GM10248 (cell line): Measurements from ENCODE around the gene BANP.
"Not testable (repeated sequence)": the region's sequence is repeated elsewhere in the genome, so short reads cannot be mapped to it uniquely, and the experiment has no call there.

ENCODE experiments used
- CTCF ChIA-PET: fragments of 300-600 bp; sonication (Branson Sonifier 250); formaldehyde crosslinking; extraction: SDS; loops from one replicate; lab custom pipeline; 2021; ENCODE audit warnings: antibody characterized with exemption; lab: Yijun Ruan, JAX
- POLR2A ChIA-PET: fragments of 350-650 bp; sonication (Branson Sonifier 250); formaldehyde crosslinking; extraction: SDS; loops from one replicate; lab custom pipeline; 2020; ENCODE audit warnings: antibody characterized with exemption; lab: Yijun Ruan, JAX
- DNase-seq: peaks from one replicate; pipeline ENCODE4 v3.0.0; 2012; ENCODE audit errors: extremely low spot score
- CTCF ChIP-seq: IDR thresholded peaks from 2 replicates; pipeline ENCODE4 v1.5.1; 2012; ENCODE audit warnings: mild to moderate bottlenecking, low read depth; ENCODE audit errors: extremely low read depth, missing control alignments, control extremely low read depth

The BANP gene

GRCh38 chr16:88014252-88014781 is 63.1 kb downstream of the BANP start:
- no peak for TF ChIP-seq CTCF
- POLR2A ChIA-PET: no interaction called here

GRCh38 chr16:88014954-88015805 is 63.9 kb downstream of the BANP start:
- no peak for DNase-seq
- ChIA-PET CTCF (no interaction called here), POLR2A (no interaction called here)
- no peak for TF ChIP-seq CTCF

More at GRCh38 chr16:88014252-88014781, 63.1 kb downstream of the BANP start:
- CTCF ChIA-PET: no interaction called here
- no peak for DNase-seq

- CTCF ChIA-PET: no interaction called here
- POLR2A ChIA-PET: no interaction called here
- DNase-seq: no peak
- no peak for TF ChIP-seq CTCF
Measured at GRCh38 chr16:88015806-88016140, 64.5 kb downstream of the BANP start.

- CTCF ChIA-PET, DNase-seq, POLR2A ChIA-PET: not testable (repeated sequence)
Measured at GRCh38 chr16:88016386-88016785, 65.2 kb downstream of the BANP start.

GRCh38 chr16:88016964-88017363 is 65.7 kb downstream of the BANP start:
- CTCF ChIA-PET: no interaction called here
- POLR2A ChIA-PET: no interaction called here
- TF ChIP-seq CTCF: no peak
- no peak for DNase-seq

GRCh38 chr16:88017587-88018101 is 66.4 kb downstream of the BANP start:
- POLR2A ChIA-PET: no interaction called here
- CTCF ChIA-PET: no interaction called here
- no peak for DNase-seq
- no peak for TF ChIP-seq CTCF

GRCh38 chr16:88018382-88018781 is 67.1 kb downstream of the BANP start:
- CTCF ChIA-PET, POLR2A ChIA-PET, DNase-seq: not testable (repeated sequence)

GRCh38 chr16:88019041-88019820 is 68.0 kb downstream of the BANP start:
- DNase-seq, POLR2A ChIA-PET, CTCF ChIA-PET: not testable (repeated sequence)
